ENCODE data around the gene C4A. TPM values are rescaled to one million over a fixed set of nuclear protein-coding genes. Genes with fewer than 3 reads are reported as not detected.

Gene C4A
- total and polyA plus RNA-seq, 2 of the 13 experiments (the other 11 are each of a cell fraction or from before 2014, with no cell fraction given), result 165 to 478 TPM

DNA sequence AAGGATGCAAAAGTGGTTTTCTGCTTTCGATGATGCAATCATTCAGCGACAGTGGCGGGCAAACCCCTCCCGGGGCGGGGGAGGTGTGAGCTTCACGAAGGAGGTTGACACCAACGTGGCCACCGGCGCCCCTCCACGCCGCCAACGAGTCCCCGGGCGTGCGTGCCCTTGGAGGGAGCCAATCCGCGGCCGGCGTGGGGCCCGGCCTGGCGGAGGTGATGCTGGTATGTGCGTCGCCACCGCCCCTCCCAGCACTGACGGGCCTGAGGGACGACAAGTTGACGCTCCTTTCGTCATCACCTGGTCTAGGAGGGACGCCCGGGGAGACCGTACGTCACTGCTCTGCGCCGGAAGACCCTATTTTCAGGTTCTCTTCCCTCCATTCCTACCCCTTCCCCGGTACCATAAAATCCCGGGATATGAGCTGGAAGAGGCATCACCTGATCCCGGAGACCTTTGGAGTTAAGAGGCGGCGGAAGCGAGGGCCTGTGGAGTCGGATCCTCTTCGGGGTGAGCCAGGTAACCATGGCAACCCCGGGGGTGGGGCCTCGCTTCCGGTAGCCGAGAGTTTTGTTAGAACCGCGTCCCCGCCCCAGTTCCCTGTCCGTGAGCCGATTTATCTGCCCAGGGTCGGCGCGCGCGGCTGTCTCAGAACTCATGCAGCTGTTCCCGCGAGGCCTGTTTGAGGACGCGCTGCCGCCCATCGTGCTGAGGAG is 9.7 kb upstream of the C4A start, which contains the start of gene DXO (continued):
- no peak for TF ChIP-seq GRHL1 (CRISPR knock-in tag; conservative IDR thresholded peaks at IDR 0.05)
- 0 out of 2 replicates have a peak, but pooled peaks have one; percentile 46 for TF ChIP-seq ZNF644 (CRISPR knock-in tag; IDR thresholded peaks at IDR 0.05; ENCODE audit: low read depth)
- TF ChIP-seq, protein P1, sequence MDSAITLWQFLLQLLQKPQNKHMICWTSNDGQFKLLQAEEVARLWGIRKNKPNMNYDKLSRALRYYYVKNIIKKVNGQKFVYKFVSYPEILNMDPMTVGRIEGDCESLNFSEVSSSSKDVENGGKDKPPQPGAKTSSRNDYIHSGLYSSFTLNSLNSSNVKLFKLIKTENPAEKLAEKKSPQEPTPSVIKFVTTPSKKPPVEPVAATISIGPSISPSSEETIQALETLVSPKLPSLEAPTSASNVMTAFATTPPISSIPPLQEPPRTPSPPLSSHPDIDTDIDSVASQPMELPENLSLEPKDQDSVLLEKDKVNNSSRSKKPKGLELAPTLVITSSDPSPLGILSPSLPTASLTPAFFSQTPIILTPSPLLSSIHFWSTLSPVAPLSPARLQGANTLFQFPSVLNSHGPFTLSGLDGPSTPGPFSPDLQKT (CRISPR knock-in tag; IDR thresholded peaks at IDR 0.05; ENCODE audit: borderline replicate concordance), result 0 out of 2 replicates have a peak, but pooled peaks have one; percentile 43
- TF ChIP-seq ZNF543 (CRISPR knock-in tag; IDR thresholded peaks at IDR 0.05), result peak; percentile 74; the same call in 1 of the 2 replicates
- TF ChIP-seq MAX (IDR thresholded peaks at IDR 0.05), result peak; percentile 92
- peak; percentile 75 for TF ChIP-seq ZNF792 (CRISPR knock-in tag; IDR thresholded peaks at IDR 0.05)
- peak; percentile 91 for TF ChIP-seq ZNF772 (CRISPR knock-in tag; IDR thresholded peaks at IDR 0.05)
- TF ChIP-seq, protein P2, sequence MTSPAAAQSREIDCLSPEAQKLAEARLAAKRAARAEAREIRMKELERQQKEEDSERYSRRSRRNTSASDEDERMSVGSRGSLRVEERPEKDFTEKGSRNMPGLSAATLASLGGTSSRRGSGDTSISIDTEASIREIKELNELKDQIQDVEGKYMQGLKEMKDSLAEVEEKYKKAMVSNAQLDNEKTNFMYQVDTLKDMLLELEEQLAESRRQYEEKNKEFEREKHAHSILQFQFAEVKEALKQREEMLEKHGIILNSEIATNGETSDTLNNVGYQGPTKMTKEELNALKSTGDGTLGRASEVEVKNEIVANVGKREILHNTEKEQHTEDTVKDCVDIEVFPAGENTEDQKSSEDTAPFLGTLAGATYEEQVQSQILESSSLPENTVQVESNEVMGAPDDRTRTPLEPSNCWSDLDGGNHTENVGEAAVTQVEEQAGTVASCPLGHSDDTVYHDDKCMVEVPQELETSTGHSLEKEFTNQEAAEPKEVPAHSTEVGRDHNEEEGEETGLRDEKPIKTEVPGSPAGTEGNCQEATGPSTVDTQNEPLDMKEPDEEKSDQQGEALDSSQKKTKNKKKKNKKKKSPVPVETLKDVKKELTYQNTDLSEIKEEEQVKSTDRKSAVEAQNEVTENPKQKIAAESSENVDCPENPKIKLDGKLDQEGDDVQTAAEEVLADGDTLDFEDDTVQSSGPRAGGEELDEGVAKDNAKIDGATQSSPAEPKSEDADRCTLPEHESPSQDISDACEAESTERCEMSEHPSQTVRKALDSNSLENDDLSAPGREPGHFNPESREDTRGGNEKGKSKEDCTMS (CRISPR knock-in tag; conservative IDR thresholded peaks at IDR 0.05), result 0 out of 2 replicates have a peak, but pooled peaks have one; percentile 12
- no peak; the same call in 1 of the 2 replicates for TF ChIP-seq SRY (CRISPR knock-in tag; IDR thresholded peaks at IDR 0.05)
- TF ChIP-seq MTF1 (CRISPR knock-in tag; IDR thresholded peaks at IDR 0.05), result peak; percentile 47
- TF ChIP-seq ZNF816 (CRISPR knock-in tag; IDR thresholded peaks at IDR 0.05; ENCODE audit: borderline replicate concordance), result no peak
- TF ChIP-seq FOXO1 (CRISPR knock-in tag; IDR thresholded peaks at IDR 0.05), result peak; percentile 79
- TF ChIP-seq ZNF460 (CRISPR knock-in tag; IDR thresholded peaks at IDR 0.05; ENCODE audit: borderline replicate concordance), result no peak
- TF ChIP-seq, protein P3, sequence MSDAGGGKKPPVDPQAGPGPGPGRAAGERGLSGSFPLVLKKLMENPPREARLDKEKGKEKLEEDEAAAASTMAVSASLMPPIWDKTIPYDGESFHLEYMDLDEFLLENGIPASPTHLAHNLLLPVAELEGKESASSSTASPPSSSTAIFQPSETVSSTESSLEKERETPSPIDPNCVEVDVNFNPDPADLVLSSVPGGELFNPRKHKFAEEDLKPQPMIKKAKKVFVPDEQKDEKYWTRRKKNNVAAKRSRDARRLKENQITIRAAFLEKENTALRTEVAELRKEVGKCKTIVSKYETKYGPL (CRISPR knock-in tag; IDR thresholded peaks at IDR 0.05), result peak; percentile 78; the same call in 1 of the 2 replicates
- no peak for TF ChIP-seq SYNCRIP (IDR thresholded peaks at IDR 0.05; ENCODE audit: insufficient read depth, low read depth, low read length)
- TF ChIP-seq RXRA (CRISPR knock-in tag; IDR thresholded peaks at IDR 0.05), result peak; percentile 49
- no peak for TF ChIP-seq NFIB (CRISPR knock-in tag; IDR thresholded peaks at IDR 0.05; ENCODE audit: borderline replicate concordance)
- no peak for TF ChIP-seq NFIC (IDR thresholded peaks at IDR 0.05; ENCODE audit: low read length)
- TF ChIP-seq ZNF629 (CRISPR knock-in tag; conservative IDR thresholded peaks at IDR 0.05), result peak; percentile 11; the same call in 1 of the 2 replicates
- 0 out of 2 replicates have a peak, but pooled peaks have one; percentile 90 for TF ChIP-seq ZNF577 (CRISPR knock-in tag; IDR thresholded peaks at IDR 0.05; ENCODE audit: borderline replicate concordance, low read depth)
- TF ChIP-seq ZNF530 (CRISPR knock-in tag; IDR thresholded peaks at IDR 0.05; ENCODE audit: low read depth), result no peak
- peak; percentile 84; the same call in 1 of the 2 replicates for TF ChIP-seq PCBP1 (IDR thresholded peaks at IDR 0.05; ENCODE audit: borderline replicate concordance, low read depth, low read length)
- TF ChIP-seq ZFAT (CRISPR knock-in tag; conservative IDR thresholded peaks at IDR 0.05), result 0 out of 2 replicates have a peak, but pooled peaks have one; percentile 31
- peak; percentile 100 for TF ChIP-seq ATF1 (CRISPR knock-in tag; IDR thresholded peaks at IDR 0.05)

All from HepG2 (cell line).